GM19467 (cell line): Measurements from ENCODE around the gene KRTAP2-4.
"Not testable (repeated sequence)": the region's sequence is repeated elsewhere in the genome, so short reads cannot be mapped to it uniquely, and the experiment has no call there.

Source experiments
- ATAC-seq: cut with Tn5 transposase; IDR thresholded peaks from one replicate; pipeline ENCODE4 v1.9.1; 2021; ENCODE audit warnings: mild to moderate bottlenecking, moderate library complexity; ENCODE audit not compliant: unreplicated experiment

The KRTAP2-4 gene

GRCh38 chr17:41065829-41066624 lies at the start of gene KRTAP2-4:
TSS of gene KRTAP2-4 (minus strand) at chr17:41065879. CDS start at chr17:41065845, 34 bp downstream.
- ATAC-seq = no peak

DNA sequence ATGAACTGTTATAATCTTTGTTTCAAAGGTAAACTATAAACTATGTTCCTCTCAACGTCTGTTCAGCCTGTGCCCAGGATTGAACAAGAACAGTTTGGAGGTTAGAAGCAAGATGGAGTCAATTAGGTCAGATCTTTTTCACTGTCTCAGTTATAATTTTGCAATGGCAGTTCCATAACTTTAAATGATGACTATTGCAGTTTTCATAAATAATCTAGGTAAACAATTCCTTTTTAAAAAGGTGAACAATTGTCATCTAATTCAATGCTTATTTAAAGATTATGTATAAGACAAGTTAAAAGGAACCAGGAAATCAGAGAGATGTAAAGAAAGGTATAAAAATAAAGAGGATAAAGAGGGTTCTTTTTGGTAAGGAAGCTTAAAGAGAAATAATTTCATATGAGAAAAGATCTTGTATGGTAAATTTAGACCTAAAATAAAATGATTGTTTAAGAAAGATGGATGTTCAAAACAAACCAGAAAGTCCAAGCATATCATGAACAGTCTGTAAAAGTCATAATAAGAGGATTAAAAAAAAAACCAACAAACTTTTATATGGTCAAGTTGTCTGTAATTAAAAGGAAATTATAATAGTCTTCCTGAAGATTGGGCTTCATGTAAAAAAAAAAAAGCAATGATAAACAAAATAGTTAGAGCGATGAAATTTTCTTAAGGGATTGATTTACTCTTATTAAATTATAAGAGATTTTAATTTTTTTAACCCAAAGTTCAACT lies 45.6 kb upstream of the KRTAP2-4 start:
- ATAC-seq = no peak

DNA sequence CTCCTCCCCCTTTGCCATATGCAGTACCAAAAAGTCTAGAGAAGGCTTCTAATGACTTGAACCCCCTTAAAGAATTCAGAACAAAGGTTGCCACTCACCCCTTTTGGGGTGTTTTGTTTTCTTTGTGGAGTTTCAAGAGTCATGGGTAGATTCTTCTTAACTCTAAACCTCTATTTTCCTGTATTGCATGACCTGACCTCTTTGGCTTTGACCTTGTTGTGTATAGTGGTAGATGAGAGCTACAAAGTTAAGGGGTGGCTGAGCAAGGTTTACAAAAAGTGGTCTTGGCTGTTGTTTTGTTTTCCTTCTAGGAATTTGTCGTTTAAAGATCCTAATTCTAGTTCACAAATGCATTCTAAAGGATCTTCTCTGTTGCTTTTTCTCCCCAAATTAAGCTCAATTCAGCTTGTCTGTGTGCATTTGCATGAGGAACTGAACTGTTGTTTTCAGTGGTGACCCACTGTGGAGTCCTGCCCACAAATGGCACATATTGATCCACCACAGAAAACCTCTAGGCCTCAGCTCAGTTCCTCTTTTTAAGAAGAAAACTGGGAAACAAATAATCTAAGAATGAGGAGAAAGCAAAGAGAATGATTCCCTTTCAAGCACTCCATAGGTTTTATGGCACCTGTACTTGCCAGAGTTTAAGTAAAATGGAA lies 43.2 kb upstream of the KRTAP2-4 start:
- ATAC-seq = not testable (repeated sequence)

DNA sequence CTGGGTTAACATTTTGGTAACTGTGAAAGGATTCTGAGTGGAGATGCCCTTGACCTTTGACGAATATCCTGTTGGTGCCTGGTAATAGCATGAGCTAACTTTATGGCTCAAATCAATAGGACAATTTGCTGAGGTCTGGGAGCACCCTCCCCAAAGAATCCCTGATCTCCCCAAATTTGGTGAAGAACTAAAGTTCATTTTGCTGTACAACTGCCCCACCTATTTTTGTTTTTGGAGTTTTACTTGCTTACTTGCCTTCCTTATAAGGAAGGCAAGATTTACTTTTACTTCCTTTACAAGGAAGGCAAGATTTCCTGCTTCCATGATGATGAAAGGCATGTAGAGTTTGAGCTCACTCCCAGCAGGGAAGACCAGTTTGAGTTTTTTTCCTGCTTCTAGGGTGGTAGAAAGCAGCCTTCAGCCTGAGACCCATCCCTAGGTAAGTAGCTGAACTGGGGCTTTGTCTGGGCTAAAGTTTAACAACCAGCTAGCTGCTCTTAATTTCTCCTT lies 42.3 kb upstream of the KRTAP2-4 start:
- no peak for ATAC-seq

GRCh38 chr17:41105347-41105746 lies 39.7 kb upstream of the KRTAP2-4 start, which contains the start of gene KRTAP4-9:
TSS of gene KRTAP4-9 (plus strand) at chr17:41105389. CDS start at chr17:41105389, 0 bp downstream.
- ATAC-seq = not testable (repeated sequence)

DNA sequence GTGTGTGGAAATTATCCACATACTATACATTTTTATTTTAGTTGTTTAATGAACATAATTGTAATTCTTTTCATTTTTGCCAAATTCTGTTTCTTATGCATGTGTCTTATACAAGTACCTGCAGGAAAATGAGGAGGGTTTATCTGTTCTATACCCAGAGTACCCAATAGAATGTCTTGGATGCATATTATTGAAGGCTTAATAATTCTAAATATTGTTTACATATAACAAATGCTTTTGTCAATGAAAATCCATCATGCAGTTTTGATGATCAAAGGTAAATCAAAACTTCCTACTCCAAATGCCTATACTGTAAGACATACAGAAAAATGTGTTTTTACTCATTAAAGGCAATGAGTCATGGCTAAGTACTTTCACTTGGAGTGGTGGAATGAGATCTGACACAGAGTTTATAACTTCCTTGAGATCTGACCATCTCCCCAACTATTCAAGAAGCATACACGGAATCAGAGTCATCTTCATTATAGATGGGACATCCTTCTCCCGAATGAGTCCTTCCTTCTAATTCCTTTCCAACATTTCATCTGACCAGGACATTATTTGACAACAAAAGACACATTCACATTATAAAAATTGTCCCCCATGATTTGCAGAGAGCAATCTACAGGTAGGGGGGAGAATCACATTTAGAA lies 38.8 kb upstream of the KRTAP2-4 start:
- ATAC-seq = not testable (repeated sequence)

DNA sequence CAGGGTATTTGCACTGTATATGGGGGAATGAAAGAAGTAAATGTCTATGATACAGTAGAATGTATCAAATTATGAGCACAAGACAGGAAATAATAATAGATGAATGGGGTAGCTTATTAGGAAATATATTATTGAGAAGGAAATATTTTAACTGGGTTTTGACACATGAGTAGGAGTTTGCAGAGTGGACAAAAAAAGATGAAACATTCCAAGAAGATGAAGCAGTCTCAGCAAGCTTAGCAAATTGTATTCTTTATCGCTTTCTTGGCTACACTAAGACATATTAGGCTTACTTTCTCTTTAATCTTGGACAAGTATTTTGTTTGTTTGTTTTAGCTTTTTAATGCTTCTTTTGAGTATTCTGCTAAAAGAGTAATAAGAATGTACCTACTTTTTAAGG lies 38.2 kb upstream of the KRTAP2-4 start:
- ATAC-seq = no peak

DNA sequence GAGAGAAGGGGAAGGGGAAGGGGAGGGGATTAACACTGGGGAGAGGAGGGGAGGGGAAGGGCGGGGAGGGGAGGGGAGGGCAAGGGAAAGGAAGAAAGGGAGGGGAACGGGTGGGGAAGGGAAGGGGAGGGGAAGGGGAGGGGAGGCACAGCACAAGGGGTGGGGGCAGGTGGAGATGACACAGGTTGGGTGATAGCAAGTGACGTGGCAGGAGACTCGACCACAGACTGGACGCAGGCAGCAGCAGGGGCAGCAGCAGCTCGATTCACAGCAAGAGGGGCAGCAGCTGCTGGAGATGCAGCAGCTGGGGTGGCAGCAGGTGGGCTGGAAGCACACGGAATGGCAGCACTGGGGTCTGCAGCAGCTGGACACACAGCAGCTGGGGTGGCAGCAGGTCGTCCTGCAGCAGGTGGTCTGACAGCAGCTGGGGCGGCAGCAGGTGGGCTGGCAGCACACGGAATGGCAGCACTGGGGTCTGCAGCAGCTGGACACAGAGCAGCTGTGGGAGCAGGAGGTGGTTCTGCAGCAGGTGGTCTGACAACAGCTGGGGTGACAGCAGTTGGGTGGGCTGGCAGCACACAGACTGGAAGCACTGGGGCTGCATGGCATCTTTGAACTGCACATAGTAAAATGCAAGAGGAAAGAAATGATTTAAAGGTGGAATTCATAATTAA lies 36.0 kb upstream of the KRTAP2-4 start, which contains the start of gene KRTAP4-16:
Gene KRTAP4-16 (minus strand): TSS at position 624 of the 674 bp plus-strand sequence. CDS start 0 bp downstream, at position 624.
- ATAC-seq = no peak

- ATAC-seq = not testable (repeated sequence)
Observed at GRCh38 chr17:41099682-41100480, 34.2 kb upstream of the KRTAP2-4 start.

GRCh38 chr17:41098481-41098880 lies 32.8 kb upstream of the KRTAP2-4 start:
- no peak for ATAC-seq

DNA sequence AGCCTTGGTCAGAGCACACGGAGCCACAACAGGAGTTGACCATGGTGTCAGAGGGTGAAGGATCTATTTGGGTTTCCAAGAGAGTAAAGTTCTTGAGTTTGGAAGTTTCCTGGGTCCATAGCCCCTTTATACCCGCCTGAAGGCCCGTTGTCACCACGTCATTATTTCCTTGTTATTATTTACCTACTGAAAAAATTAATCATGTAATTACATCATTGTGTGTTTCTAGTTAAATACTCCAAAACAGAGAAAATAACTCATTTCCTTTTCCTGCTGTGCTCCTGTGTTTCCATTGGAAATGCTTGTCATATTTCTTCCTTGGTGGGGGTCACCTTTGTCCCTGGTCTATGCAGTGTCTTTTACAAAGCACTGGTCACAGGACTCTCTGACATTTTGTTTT lies 32.4 kb upstream of the KRTAP2-4 start, which contains the start of gene KRTAP4-8:
Gene KRTAP4-8 (minus strand): TSS at position 101 of the 400 bp plus-strand sequence. CDS start 58 bp downstream, at position 43.
- no peak for ATAC-seq

DNA sequence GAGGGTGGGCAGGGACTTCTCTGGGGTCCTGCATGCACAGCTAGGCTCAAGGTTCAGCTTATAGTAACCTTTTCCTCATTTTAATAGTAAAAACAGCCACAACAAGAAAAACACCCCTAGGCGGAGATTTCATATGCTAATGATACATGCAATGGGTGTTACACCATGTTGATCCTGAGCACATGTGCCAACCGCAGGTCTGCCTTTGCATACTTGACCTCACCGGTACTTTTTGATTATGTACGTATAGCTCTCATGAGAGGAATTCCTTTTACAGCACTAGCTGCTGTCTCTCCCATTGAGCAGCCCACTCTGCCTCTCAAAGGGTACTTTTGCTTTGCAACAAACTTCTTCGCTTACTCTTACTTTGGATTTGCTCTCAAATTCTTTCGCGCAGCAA lies 30.4 kb upstream of the KRTAP2-4 start:
- no peak for ATAC-seq

GRCh38 chr17:41088760-41089352 lies 23.2 kb upstream of the KRTAP2-4 start:
- not testable (repeated sequence) for ATAC-seq

- ATAC-seq = not testable (repeated sequence)
Observed at GRCh38 chr17:41084100-41084856, 18.6 kb upstream of the KRTAP2-4 start, which contains the start of gene KRTAP4-7. TSS of gene KRTAP4-7 (plus strand) at chr17:41084150. CDS start at chr17:41084207, 57 bp downstream.

GRCh38 chr17:41083427-41083826 lies 17.7 kb upstream of the KRTAP2-4 start:
- ATAC-seq = not testable (repeated sequence)

DNA sequence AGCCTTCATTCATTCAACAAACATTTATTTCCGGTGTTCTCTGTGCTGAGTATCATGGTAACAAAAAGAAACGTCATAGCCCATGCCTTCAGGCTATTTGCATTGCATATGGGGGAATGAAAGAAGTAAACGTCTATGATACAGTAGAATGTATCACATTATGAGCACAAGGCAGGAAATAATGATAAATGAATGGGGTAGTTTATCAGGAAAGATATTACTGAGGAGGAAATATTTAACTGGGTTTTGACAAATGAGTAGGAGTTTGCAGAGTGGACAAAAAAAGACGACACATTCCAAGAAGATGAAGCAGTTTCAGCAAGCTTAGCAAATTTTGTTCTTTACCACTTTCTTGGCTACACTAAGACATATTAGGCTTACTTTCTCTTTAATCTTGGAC lies 16.9 kb upstream of the KRTAP2-4 start:
- ATAC-seq = no peak

- ATAC-seq = no peak
Observed at GRCh38 chr17:41076788-41077187, 11.1 kb upstream of the KRTAP2-4 start.

GRCh38 chr17:41073676-41074075 lies 8.0 kb upstream of the KRTAP2-4 start:
- no peak for ATAC-seq
